Erythroblast (primary cell): Measurements from ENCODE around the gene TBC1D1.

Experiments
- GATA1 ChIP-seq: IDR thresholded peaks from 2 replicates; pipeline ENCODE4 v1.6.1; 2011; ENCODE audit warnings: low read depth, mild to moderate bottlenecking, control low read depth, low read length, moderate library complexity
- POLR2A ChIP-seq: IDR thresholded peaks from 2 replicates; pipeline ENCODE4 v1.6.1; 2011; ENCODE audit warnings: mild to moderate bottlenecking, low read length

DNA sequence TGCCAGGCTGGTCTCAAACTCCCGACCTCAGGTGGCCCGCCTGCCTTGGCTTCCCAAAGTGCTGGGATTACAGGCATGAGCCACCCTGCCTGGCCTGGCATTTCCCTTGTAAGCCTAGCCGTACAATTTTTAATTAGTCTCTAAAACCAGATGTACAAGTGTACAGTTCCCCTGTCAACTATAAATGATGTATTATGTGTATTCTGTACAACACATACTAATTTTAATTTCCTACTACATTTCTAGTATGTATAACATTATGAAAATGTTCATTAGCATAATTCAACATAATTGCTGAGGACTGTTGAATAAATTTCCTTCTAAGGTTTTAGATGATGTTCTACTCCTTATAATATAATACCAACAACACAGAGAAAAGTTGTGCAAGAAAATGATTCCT is 27.8 kb downstream of the TBC1D1 start:
- no peak for TF ChIP-seq POLR2A
- TF ChIP-seq GATA1 = no peak
